NCI-H187 treated with DMSO at 0.1 percent for 48 hours (cell line): ENCODE results near the gene ZNF784.
"Not testable (repeated sequence)": the region's sequence is repeated elsewhere in the genome, so short reads cannot be mapped to it uniquely, and the experiment has no call there.

Experiments used
- DNase-seq: peaks from one replicate; lab custom pipeline; 2025; lab: John Stamatoyannopoulos, UW

ZNF784 gene

DNA sequence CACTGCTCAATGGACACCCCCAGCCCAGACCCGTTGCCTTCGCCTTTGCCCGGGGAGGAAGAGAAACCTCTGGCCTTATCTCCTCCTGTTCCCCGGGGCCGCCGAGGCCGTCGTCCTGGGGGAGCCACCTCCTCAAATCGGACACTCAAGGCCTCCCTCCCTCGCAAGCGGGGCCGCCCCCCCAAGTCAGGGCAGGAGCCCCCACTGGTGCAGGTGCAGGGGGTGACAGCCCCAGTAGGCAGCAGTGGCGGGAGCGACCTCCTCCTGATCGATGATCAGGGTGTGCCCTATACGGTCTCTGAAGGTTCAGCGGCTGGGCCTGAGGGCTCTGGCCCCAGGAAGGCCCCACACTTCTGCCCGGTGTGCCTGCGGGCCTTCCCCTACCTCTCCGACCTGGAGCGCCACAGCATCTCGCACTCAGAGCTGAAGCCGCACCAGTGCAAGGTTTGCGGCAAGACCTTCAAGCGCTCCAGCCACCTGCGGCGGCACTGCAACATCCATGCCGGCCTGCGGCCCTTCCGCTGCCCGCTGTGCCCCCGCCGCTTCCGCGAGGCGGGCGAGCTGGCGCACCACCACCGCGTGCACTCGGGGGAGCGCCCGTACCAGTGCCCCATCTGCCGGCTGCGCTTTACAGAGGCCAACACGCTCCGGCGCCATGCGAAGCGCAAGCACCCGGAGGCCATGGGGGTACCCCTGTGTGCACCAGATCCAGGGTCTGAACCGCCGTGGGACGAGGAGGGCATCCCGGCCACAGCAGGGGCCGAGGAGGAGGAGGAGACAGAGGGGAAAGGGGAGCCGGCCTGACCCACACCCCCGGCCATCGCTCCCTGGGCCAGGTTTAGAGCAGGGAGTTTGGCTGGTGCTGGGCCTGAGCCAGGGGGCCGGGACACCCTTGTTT, 22.0 kb downstream of the ZNF784 start:
- no peak for DNase-seq

DNA sequence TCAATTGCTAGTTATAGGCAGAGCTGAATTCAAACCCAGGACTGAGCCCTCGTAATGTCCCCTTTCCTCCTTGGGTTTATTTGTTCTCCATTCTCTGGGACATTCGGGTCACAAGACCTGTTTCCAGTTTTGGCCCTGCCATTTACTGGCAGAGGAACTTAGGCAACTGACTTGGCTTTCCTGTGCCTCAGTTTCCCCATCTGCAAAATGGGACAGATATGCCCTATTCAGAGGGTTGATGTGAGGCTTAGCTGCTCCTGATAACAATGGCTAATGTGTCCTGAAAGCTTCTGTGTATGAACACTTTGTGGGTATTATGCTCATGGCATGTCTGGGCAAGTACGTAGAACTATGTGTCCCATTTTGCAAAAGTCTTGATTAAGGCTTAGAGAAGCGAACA, 23.3 kb downstream of the ZNF784 start:
- no peak for DNase-seq

DNA sequence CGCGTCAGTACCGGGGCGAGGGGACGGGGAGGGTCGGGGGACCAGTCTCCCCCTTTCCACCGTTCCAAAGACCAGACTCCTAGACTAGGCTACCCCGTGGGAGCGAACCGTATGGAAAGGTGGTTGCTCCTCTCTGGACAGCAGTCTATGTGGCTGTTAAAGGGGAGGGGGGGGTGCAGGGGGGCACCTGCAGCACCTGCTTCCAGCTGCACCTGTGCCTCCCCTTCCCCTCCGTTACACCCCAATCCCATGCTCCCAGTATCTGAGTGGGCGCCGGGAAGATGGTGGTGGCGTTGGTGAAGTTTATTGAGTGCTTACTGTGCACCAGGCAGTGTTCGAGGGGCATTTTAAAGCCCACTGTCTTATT, 23.7 kb downstream of the ZNF784 start:
- DNase-seq: no peak

DNA sequence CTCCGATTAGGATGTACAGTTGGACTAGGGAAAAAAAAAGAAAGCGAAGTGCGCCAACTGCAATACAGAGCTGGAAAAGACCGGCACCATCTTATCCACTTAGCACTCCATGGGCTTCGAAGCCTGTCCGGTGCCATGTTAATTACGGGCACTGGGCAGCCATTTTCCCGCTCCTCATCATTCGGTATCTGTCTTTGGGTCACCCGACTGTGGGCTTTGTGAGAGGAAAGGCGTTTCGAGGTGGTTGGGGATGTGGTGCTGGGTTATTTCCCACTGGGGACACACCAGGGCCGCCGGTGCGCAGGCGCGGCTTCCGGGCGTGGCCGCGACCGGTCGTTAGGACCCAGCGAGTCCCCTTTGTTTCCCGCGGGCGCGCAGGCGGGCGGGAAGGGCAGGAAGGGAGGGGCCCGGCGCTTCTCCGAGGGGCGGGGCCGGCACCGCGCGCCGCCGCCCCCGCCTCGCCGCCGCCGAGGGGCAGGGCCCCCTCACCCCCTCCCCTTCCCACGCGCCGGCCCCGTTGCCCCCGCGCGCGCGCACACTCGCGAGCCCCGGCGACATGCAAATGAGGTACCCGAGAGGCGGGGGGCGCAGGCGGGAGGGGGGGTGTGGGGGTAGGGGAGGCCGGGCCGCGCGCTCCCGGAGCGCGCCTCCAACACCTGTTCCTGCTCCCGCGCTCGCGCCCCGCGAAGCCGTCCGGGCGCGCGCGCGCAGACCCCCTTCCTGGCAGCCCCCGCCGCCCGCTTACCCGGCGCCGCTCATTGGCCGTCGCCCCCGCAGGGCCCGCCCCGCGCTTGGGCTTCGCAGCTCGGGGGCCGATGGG, 24.3 kb downstream of the ZNF784 start, which contains the start of gene ZNF524:
TSS of gene ZNF524 (plus strand) at position 447 of the 820 bp plus-strand sequence. CDS start 1,825 bp downstream, outside the sequence.
- DNase-seq: peak; percentile 87

DNA sequence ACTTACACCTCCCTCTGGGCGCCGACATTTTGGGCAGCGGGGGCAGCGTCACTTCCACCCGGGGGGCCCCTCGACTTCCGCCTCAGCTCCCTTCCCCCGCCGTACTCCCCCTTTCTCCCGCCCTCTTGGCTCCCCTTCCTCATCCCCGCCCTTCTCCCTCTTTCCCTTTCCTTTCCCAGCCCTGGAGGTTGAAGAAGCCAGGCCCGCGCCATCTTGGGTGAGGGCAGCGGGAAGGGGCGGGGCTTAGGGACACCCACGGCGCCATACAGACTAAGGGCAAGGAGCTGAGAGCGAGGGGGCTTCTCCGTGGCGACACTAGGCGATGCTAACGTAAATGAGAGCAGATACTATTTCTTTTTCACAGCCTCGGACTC, 24.9 kb downstream of the ZNF784 start, which contains the start of gene FIZ1:
TSS of gene FIZ1 (minus strand) at position 50 of the 374 bp plus-strand sequence. CDS start 1,652 bp downstream, outside the sequence.
- DNase-seq: peak; percentile 97

DNA sequence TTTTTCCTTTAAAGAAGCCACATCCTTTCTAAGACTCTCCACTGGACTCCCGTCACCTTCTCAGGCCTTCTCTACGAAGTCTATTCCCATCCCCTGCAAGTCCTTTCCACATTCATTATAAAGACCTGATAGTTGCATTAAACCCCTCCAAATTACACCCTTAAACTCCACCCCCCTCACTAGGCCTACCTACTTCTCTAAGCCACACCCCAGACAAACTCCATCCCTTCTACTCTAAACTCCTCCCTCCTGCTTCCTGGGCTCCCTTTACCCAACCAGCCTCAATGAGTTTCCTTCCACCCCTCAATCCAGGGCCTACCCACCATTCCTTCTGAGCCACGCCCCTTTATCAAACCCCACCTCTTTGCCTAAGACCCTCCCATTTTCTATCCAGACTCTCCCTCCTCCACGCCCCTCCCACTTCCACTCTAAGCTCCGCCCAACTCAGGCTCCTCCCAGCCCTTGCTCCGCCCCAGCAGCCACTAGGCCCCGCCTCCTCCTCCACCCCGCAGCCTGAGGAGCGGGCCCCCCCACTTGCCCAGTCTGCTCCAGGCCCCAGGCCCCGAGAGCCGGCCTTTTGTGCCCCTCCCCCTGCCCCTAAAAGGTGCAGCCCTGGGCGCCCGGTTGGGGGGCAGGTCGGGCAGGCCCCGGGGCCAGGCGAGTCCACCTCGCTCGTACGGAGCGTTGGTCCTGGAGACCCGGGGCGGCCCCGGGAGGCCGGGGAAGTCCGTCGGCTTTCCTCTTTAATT, 25.5 kb downstream of the ZNF784 start:
- DNase-seq: peak; percentile 89

DNA sequence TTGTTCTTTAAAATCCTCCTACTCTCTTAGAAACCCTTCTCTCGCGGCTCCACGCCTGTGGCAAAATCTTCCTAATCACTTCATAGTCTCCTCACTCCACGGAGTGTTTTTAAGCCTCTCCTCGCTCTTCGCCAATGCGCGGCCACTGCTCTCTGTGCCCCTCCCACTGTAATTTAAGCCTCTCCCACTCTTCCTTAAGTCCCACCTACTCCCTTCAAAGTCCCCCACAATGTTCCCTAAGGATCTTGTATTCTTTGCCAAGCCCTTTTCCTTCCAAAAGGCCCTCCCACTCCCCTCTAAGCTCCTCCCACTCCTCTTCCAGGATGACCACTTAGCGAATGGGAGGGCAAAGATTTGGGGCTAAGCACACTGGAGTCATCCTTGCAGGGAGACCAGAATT, 26.3 kb downstream of the ZNF784 start:
- no peak for DNase-seq

DNA sequence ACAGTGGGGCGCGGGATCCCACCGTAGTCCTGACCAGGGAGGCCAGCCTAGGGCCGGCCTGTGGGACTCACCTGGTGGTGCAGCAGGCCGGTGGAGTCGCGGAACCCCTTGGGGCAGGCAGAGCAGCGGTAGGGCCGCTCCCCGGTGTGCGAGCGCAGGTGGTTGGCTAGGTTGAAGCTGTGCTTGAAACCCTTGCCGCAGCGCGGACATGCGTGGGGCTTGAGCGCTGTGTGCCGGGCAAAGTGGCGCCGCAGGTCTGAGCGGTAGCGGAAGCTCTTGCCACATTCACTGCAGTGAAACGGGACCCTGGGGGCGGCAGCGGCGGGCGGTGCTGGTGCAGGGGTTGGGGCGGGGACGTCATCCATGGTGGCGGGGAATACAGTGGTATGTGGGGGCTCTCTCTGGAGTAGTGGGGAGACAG, 26.9 kb downstream of the ZNF784 start:
- DNase-seq: no peak

DNA sequence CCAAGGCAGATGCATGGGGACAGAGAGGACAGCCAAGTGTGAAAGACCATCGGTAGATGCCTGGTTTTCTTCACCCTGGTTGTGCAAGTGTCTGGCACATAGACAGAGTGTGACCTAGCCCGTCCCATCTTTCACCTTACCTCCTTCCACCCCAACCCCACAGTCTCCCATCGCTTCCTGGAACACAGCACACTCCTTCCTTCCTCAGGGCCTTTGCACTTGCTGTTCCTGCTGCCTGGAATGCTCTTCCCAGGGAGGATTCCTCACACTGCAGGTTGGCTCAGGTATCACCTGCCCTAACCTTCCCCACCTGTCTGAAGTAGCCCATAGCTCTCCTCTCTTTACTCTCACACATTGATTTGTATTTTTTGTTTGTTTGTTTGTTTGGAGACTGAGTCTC, 28.1 kb downstream of the ZNF784 start:
- DNase-seq: no peak

DNA sequence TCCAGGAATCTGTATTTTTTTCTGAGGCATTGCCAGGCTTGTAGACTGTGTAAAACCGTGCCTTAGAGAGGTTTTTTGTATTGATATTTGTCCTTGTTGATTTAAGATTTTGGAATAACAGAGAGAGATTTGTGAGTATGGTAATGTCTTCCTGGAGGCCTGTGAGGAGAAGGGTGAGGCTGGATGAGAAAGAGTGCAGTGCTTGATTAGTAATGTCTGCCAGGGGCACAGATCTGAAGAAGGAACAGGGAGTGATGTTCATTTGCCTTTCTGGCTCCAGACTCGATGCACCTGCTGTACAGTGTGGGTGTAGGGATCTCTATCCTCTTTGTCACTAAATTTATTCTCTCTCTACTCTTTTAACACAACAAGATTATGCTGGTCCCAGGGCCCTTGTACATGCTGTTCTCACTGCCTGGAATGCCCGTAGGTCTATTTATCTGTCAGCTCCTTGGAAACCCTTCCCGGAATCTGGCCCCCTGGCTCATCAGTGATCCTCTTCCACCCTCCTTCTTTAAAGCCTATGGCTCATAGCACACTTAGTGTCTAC, 29.3 kb downstream of the ZNF784 start:
- DNase-seq: no peak

DNA sequence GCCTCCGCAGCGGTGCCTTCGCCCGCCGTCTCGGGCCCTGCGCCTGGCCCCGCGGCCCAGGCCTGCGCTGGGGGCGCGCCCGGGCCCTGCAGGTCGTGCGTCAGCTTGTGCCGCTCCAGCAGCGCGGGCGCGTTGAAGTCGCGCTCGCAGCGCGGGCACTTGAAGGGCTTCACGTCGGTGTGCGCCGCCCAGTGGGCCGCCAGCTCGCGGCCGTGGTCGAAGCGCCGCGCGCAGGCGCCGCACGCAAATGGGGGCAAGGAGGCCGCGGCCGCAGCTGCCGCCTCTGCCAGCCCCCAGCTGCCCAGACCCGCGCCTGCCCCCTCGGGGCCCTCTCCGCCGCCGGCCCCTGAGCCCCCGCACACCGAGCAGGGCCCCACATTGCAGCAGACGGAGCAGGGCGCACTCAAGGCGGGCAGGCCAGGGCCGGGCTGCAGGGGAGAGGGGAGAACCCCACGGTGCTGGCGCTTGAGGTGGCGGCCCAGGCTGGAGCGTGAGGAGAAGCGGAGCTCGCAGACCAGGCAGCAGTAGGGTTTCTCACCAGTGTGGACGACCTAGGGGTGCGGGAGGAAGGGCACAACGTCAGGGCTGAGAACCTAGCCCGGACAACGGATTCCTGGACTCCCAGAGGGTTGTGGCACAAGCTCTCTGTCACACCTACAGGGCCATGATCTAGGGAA, 31.1 kb downstream of the ZNF784 start:
- no peak for DNase-seq

DNA sequence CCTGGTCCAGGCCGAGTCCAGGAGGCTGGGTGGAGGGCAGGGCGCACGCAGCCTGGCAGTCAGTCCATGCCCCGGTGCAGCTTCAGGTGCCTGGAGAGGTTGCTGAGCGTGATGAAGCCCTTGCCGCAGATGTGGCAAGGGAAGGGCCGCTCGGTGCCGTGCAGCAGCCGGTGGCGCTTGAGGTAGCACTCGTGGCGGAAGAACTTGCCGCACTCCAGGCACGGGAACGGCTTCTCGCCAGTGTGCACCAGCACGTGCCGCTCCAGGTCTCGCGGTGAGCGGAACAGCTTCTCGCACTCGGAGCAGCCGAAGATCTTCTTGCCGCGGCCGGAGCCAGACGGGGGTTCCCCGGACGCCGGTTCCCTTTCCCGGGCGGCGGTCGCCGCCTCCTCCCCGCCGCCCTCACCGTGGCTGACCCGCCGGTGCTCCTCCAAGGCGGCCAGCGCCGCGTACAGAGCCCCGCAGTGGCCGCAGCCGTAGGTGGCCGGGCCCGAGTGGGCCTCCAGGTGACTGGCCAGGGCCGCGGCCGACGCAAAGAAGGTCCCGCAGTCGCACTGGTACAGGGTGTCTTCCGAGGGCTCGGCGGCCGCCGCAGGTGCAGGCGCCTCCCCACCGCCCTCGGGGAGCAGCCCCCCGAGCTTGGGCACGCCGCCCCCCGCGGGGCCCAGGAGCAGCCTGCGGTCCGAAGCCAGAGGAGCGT, 31.8 kb downstream of the ZNF784 start:
- DNase-seq: no peak

DNA sequence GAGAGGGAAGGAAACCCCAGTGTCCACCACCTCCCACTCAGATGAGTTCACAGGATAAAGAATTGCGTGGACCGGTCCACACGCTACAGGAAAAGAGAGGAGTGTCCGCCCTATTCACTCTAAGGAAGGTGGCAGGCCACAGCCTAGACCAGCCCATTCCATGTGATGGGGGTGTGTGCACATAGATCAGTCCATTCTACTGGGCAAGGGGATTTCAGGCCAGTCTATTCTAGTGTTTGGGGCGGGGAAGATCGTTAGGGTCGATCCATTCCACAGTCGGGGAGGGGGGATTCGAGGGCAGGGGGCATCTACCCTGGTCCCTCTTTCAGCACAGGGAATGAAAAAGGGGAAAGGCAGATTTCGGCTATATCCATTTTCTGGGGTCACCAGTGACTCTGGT, 32.8 kb downstream of the ZNF784 start:
- DNase-seq: no peak

DNA sequence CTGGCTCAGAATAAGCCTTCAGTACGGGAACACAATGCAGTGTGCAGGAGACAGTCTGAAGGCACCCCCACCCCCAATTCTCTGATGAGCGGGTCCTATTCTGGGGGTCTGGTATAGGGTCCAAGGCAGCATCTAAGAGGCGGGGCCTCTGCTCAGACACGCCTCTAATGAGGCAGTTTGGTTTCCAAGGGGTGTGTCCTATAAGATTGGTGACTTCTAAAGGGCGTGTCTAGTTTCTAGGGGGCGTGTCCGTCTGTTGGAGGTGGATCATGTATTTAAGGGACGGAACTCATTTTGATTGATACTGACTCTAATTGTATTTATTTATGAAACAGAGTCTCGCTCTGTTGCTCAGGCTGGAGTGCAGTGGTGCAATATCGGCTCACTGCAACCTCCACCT, 33.7 kb downstream of the ZNF784 start:
- DNase-seq: no peak

DNA sequence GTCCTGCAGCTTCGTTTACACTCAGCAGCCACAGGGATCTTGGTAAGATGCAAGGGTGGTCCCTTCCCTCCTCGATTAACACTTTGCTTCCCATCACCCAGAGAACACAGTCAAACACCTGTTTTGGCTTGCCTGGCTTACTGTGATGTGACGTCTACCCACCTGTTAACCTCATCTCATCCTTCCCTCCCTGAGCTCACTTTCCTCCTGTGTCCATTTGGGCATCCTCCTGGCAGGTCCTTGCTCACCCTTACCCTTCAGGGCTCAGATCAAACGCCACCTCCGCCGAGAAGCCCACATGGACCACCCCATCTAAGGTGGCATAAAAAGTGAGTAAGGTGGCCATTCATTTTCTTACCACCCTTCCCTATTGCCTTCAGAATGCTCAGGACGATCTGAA, 34.3 kb downstream of the ZNF784 start:
- no peak for DNase-seq

DNA sequence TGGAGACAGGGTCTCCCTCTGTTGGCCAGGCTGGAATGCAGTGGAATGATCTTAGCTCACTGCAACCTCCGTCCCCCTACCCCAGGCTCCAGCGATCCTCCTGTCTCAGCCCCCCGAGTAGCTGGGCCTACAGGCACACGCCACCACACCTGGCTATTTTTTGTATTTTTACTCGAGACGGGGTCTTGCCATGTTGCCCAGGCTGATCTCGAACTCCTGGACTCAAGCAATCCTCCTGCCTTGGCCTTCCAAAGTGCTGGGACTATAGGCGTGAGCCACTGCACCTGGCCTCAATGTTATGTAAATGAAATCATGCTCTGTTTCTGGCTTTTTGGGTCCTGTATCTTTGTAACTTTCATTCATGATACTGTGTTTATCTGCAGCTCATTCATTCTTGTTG, 35.6 kb downstream of the ZNF784 start:
- no peak for DNase-seq

DNA sequence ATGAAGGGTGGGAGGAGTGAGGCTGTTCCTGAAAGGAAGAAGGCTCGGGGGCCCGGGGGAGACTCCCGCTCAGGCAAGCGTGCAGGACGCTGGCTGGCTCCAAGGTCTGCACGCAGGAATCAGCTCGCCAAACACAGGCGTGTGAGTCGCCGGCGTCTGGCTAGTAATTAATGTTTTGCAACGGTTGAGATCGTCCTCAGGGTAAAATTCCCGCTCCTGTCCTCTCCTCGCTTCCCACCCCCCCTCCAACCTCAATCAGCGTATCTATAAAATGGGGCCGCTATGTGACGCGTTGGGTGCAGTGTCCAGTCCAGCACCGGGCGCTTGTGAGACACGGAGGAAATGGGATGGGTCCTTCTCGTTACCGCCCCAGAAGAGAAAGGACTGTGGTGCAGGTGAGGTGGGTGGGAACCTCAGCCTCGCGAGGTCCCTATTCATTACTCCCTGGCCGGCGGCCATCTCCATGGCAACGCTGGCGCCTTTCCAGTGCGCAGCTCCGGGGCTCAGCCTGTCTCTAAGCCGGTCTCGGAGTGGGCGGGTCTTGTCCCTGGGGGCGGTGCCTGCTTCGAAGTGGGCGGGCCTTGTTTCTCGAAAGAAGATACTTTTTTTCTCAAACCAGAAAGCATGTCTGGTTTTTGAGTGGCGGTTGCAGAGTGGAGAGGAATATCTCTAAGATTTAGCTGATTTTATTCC, 37.2 kb downstream of the ZNF784 start:
- DNase-seq: peak; percentile 81

DNA sequence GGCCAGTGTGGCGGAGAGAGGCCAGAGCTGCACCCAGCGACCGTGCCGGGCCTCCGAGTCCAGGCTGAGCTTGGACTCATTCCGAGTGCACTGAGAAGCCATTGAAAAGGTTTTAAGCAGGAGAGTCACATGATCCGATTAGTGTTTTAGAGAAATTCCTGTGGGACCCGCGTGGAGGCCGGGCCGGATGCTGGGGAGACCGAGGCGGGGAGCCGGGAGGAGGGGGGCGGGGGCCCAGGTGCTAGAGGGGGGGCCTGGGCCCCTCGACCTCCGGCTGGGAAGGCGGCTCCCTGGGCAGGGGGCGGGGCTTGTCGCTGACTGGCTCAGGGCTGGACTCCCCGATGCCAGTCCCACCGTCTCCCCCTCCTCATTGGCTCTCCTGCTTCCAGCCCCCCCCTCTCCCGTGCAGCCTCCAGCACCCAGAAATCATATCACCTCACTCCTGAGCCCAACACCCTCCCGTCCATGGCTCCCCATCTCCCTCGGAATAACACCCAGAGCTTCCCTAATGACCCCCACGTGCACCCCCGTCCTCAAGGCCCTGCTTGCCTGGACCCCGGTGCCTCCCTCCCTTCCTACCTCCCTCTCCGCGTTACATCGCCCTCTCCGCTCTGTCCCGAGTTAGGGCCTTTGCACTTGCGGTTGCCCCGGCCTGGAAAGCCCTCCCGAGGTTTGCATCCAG, 38.6 kb downstream of the ZNF784 start:
- DNase-seq: peak; percentile 82

DNA sequence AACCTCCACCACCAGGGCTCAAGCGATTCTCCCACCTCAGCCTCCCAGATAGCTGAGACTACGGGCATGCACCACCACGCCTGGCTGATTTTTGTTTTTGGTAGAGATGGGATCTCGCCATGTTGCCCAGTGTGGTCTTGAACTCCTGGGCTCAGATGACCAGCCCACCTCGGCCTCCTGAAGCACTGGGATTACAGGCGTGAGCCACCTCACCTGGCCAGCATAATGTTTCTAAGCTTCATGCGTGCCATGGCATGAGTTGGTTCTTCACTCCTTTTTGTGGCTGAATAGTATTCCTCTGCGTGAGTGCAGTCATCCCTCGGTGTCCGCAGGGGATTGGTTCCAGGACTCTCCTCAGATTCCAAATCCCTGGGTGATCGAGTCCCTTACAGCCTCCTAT, 39.5 kb downstream of the ZNF784 start:
- DNase-seq: no peak

DNA sequence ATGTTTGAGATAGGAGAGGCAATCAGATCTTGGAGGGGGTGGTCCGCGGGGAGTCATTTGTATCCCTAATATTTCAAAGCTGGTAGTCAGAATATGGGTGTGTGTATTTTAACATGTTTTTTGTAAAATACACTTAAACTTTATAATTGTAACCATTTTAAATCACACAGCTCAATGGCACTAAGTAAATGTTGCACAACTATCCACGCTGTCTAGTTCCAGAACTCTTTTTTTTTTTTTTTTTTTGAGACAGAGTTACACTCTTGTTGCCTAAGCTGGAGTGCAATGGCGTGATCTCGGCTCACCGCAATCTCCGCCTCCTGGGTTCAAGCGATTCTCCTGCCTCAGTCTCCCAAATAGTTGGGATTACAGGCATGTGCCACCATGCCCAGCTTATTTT, 40.5 kb downstream of the ZNF784 start:
- not testable (repeated sequence) for DNase-seq
